Stimulated activated CD8-positive, alpha-beta memory T cell treated with anti-CD3 and anti-CD28 coated beads, Interleukin-7, amount 100 ng/mL, for 4 hours (primary cell): Measurements from ENCODE around the gene DCTN3.

Experiments
- DNase-seq, 2 donors: peaks; one replicate each; pipeline ENCODE4 v3.0.0-alpha.2; 2020; ENCODE audit warnings: low read depth in 2 of 2

Gene DCTN3

DNA sequence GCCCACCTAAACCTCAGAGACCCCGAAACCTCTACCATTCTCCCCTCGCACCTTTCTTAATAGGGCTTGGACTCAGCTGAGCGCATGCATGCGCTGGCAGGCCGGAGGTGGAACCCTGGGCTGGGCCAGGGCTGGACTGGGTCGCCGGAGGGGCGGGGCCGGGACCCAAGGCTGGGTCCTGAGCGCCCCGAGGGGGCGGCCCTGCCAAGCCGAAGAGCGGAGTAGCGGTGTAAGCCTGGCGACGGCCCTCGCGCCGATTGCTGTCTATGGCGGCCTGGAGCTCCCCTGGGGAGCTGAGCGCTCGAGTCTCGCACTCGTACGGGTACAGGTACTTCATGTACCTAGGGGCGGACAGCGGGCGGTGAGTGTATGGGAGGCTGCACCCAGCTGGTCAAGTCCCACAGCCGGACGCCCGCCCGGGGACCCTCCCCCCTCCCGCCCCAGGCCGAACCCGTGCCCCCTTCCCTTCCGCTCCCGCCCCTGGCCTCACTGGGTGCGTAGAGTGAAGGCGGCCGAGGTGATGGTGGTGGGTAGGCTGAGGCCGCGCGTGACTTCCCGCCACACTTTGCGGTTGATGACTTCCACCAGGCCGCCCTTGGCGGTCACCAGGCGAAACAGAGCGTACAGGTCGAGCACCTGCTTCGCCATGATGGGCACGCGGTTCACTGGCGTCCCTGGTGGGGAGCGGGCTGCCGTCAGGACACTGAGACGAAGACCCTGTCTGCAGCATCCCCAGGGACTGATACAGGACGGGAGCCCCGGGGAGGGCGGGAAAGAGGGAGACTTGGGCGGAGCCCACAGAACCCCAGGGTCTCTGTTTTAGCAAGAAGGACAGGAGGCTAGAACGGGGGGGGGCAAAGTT is 3.3 kb upstream of the DCTN3 start:
- DNase-seq = no peak

DNA sequence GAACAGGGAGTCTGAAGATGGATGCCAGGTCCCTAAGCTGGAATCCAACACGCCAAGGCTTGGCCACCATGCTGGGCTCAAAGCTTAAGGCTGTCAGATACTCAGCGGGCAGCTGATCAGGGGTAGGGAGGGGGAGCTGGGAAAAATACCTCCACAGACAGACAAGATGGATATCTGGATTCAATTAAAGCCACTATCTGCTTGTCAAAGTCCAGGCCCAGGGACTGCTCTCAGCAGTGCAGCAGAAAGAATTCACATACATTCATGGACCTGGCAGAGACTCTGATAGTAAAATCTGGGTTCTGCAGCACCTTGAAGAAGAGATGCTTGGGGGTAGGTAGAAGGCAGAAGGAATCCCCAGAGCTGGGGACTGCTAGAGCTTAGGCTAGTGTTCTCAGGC is 5.2 kb downstream of the DCTN3 start:
- no peak for DNase-seq

DNA sequence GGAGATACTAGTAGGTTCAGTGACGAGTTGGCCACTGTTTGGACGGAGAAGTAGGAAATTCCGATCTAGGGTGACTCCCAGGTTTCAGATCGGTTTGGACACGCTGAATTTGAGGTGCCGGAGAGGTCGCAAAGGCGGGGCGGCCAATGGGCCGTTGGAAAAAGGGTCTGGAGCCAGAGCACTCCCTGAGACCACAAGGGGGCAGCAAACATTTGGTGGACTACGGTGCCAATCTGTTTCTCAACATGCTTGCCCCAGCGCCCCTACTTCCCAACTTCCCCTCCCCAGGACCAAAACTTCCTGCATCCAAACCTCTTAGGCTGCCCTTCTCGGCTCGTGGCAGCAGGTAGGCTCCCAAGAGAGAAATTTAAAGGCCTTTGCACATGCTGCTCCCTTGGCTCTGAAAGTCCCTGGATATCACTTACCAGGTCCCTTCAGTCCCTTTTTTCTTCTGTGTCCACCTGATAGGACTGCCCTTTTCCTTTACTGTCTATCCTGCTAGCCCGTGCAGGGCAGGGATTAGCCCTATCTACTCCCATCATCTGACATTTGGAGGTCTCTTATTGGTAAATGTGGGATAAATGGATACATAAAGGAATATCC is 7.4 kb downstream of the DCTN3 start:
- peak in 1 of 2 donors; percentile 53 for DNase-seq

DNA sequence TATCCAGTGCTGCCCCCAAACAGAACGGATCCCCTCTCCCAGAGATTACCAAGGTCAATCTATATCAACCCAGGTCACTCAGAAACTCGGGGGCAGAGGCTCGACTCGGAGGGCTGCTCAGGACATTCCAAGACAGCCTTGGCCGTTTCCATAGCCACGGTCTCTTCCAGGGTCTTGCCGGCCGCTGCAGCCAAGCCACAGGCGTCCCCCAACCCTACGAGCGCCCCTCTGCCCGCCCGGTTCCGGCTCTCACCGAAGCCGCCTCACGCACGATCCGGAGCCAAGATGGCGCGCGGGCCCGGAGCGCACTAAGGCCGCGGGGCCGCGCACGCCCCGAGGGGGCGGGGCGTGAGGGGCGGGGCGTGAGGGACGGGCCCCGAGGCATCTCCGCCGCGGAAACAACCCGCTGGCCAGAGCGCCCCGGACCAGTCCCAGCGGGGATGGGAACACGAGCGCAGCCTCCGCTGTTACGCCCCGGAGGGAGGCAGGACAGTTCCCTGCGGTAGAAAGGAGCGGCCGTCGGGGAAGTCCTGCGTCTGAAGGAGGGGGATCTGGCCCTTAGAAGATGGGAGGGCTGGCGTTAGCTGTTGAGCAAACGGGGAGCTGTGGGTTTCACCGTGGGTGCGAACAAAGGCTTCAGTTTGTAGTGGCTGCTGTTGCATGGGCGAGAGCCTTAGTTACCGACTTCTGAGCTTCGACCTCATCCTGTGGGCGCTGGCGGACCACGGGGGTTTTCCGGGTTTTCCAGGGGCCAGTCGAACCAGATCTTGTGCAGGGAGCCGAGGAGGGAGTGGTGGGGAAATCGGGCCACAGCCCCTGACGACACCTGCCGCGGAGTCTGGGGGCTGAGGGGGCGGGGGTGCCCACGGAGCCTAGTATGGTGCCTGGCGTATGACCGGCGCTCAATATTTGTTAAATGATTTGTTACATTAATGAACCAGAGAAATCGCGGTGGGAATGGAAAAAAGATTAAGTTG is 8.2 kb downstream of the DCTN3 start, which contains the start of gene RPP25L:
RPP25L (minus strand) TSS at position 287 of the 977 bp plus-strand sequence. CDS start 801 bp downstream, outside the sequence.
- DNase-seq = peak; percentile 55 to 80

DNA sequence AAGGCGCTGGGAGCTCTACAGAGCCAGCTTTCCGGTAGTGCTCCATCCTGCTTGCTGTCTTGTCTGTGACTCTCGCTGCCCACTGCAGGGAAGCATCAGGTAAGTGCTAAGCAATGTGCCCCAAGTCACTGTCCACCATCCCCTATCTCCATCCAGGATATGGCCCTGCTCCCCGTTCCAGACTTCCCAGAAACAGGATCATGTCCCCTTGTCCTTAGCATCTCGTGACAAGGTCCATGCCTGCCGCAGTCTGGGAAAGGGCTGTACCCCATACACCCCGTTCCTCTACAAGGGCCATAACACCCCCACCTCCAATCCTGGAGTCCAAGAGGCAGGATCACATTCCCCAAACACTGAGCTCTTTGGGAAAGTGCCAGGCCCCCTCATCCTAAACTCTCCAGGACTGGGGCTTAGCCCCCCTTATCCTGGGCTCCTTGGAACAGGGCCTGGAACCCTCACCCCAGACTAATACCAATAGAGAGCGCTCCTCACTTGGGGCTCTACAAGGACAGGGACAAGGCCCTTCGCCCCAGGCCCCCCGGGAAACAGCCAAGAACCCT is 9.0 kb downstream of the DCTN3 start:
- DNase-seq = no peak

DNA sequence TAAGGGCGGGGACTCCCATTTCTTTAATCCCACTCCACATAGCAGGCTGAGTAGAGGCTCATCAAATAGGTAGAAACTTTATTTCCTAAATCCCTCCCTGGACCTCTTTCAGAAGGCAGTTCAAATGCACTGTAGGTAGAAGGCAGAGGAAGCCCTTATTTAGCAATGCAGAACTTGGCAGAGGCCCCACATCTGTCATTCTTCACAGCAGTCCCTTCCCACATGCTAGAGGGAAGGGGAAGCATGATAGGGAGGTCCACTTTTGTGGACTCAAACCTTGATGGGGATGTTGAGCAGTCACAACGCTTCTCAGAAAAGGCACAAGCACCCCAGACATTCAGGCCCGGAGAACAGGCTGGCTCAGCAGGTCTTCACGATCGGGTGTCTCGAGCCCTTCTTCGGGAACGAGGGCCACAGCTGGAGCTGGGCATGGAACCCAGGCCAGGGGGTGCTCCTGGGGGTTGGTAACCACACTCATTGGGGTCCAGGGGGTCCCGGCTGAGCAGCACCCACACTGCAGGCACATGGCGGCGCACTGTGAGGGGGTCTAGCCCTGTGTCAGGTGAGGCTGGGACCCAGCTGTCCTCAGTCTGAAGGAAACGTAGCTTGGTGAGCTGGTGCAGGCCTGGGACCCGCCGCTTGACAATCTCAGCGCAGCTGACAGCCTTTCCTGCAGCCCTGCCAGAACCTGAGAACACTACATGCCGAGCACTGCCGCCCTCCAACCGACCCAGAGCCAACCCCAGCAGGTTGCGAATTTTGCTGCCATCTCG is 9.7 kb downstream of the DCTN3 start:
- DNase-seq = no peak

DNA sequence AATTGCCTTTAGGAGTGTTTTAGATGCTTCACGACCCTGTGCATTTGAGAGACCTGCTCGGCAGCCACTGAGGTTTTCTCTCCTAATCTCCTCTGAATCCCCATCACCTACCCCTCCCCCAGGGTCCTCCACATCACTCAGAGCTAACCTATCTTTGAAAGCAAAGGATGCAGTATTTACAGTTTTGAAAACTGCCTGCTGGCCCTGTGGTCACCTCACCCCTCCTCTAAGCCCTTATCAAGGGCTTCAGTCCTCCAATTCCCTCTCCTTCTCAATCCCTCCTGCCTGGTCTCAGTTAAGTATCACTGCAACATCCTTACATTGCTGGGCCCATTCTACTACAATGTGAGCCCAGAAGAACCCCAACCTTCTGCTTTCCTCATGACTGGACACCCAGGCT is 13.0 kb downstream of the DCTN3 start:
- no peak for DNase-seq

DNA sequence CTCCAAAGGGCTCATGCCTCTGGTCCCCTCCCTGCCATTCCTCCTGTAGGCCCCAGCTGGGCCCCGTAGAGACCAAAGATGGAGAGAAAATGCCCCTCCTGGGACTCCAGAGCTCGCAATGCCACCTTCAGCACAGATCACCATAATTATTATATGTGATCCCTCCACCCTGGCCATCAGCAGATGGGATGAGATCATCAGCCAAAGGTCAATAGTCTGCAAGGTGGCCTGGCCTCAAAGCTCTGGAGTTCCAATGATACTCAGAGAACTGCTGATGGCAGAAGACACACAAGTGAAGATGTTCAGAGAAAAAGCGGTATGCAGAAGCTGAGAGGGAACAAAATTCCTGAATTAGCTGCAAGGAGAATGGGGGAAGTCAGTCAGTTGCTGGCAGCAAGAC is 13.4 kb downstream of the DCTN3 start:
- no peak for DNase-seq

DNA sequence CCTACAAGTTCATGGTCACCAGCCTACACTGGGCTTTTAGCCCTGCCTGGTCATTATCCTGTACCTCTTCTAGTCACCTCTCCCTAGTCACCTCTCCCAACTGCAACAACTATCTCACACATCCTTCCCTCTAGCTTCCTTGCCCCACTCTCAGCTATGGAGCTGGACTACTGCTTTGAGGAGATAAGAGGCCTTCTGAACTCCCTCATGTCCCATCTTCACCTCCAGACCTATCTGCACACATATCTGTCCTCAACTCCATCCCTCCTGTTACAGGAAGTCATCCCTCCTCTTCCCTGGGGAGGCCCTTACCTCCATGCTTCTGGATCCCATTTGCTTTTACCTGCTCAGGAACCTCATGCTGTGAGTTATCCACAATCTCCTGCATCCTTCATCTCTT is 14.1 kb downstream of the DCTN3 start:
- no peak for DNase-seq

DNA sequence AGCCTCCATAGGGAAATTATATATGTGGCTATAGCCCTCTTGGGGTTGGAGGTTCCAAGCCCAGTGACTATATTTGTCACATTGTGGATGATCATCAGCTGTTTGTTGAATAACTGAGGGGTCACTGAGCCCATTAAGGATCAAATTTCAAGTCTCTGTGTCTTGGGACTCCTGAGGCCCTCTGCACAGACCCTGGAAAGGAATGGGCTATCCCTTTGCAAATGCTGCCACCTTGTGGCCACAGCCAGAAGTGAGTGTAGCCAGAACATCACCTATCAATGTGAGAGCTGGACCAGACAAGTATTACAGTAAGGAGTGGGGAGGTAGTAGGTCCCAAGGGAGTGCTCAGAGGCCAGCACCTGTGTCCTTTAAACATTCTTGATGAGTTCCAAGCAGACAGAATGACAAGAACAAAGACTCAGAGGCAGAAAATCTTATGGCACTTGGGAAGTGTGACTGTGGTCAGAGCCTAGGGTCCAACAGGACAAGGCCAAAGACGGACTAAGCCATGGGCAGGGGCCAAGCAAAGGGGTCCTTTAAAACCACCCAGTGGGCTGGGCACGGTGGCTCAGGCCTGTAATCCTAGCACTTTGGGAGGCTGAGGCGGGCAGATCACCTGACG is 16.6 kb downstream of the DCTN3 start:
- peak; percentile 61 to 72 for DNase-seq

DNA sequence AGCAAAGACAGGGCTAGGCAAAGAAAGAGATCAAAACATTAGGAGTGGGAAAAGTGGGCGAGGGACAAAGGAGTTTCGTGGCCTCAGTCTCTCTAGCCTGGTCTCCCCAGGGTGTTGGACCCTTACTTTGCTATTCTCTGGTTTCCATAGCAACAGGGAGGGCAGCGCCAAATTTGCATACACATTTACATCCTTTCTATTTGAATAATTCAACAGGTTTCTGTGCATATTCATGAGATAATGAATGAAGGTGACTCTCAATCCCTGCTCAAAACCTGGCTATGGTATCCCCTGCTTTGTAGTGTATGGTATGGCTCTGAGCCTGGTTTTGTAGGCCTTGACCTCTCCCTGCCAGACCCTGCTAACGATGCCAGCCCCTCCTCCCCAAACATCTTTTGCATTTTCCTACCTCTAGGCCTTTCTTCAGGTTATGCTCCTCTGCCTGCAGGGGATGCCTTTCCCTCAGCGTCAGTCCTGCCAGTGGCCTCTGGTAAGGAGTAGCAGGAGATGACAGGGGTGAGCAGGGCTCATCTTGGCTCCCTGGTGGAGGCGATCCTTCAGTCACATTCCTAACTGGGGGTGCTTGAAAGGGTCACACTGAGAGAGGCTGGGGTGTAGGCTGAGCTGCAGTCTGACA is 18.2 kb downstream of the DCTN3 start:
- DNase-seq = no peak

DNA sequence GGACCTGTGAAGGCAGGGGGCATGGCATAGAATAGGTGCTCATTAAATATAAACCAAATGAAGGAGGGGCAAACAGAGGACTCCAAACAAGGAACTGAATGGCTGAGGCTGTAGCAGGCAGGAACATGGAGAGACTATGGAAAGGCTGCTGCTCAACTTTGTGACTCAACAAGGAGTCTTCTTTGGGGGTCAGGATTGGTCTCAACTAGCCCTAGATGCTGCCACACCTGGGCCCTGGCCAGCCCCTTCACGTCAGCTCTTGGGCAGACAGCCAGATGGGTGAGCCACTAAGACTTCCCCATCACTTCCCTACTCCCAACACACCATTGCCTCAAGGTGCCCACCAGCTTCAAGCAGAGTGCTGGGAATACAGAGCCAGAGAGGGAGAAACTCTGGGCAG is 19.4 kb downstream of the DCTN3 start:
- no peak for DNase-seq

DNA sequence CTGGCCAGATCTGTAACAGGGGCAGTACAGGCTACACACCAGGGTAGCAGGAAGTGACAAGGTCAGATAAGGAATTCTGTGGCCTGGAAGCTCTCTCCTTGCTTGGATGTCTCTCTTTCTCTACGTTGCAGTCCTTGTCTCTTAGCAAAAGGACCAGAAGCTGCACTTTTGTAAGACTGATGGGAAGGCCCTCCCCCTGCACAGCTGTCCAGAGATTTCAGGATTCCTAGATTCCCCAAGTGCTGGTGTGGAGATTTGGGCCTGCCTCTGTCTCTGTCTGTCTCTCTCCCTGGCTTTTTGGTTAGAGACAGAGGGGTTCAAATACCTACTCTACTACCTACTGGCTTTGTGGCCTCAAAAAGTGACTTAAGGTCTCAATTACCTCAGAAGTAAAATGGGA is 20.7 kb downstream of the DCTN3 start:
- no peak for DNase-seq

DNA sequence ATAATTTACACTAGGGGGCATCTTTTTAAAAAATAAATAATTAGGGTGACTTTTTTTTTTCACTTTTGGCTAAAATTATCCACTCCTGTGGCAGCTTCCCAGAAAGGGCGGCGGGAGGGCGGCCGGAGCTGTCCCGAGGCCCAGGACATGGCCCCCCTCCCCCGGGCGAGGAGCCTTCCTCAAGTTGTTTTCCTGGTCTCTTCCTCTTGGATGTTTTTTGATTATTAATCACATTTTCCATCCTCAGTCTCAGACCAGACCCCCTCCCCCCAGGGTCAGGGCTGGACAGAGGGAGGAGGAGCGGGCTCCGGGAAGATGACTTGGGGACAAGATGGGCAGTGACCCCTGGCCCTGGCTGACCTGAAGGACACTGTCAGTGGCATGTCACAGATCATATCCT is 26.1 kb downstream of the DCTN3 start:
- no peak for DNase-seq

DNA sequence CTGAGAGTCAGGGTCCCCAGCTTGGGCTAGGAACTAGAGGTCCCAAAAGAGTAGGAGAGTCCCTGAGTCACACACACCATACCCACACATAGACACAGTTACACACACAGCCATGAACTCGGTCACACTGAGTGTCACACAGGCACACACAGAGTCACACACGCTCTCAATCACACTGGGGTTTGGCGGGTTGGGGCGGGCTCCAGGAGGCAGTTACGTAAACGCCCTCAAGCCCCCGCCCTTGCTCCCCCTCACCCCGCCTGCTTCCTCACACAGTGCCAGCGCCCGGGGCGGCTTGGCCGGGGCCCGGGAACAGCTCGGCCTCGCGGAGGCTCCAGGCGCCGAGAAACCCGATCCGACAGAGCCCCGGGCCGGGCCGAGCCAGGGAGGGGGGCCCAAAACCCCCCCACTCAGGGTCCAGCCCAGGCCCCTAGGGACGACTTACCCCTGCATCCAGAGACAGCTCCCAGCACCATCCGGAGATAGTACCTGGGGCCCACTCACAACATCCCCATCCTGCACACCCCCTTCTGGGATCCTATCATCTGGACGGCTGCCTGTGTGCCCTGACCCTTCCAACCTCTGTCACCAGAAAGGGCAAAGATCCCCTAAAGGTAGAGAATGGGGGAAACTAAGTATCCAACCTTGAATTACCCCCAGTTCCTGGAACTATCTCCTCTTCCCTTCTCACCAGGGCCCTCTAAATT is 27.2 kb downstream of the DCTN3 start:
- no peak for DNase-seq

DNA sequence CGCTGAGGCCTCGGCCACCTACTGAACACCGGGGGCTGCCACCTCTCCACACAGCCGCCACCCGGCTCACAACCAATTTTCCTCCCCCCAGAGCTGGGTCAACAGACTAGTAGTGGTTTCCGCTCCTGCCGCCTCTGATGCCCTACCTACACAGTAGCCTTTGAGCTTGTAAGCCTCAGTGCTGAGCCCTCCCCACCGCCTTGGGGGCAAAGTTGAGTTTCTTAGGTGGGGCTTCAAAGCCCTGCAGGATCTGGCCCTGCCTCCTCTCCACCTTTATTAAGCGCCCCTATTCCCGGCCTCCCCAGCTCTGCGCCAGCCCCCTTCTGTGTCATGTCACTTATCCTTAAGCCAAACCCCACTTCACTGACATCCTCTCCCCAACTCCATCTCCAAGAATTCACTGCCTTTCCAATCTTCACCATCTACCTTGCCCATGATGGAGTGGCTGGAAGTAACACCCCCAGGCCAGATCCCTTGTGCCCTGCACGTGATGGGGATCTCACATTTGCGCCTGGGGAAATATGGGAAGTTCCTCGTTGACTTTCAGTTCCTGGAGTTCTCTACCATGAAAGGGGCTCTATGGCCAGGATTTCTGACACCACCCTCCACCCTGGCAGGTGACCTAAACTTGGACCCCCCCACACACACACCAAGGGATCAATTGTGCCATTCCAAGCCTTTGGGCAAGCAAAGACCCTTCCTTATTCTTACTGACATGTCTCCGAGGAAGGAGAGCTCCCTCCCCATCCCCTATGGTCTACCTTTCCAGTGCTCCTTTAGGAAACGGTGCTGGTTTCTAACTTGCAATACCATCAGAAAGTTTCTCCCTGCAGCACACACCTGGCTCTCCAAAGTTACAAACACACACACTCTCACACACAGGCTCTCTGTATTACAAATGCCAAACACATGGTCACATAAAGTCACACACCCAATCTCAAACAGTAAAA is 28.1 kb downstream of the DCTN3 start:
- DNase-seq = no peak

DNA sequence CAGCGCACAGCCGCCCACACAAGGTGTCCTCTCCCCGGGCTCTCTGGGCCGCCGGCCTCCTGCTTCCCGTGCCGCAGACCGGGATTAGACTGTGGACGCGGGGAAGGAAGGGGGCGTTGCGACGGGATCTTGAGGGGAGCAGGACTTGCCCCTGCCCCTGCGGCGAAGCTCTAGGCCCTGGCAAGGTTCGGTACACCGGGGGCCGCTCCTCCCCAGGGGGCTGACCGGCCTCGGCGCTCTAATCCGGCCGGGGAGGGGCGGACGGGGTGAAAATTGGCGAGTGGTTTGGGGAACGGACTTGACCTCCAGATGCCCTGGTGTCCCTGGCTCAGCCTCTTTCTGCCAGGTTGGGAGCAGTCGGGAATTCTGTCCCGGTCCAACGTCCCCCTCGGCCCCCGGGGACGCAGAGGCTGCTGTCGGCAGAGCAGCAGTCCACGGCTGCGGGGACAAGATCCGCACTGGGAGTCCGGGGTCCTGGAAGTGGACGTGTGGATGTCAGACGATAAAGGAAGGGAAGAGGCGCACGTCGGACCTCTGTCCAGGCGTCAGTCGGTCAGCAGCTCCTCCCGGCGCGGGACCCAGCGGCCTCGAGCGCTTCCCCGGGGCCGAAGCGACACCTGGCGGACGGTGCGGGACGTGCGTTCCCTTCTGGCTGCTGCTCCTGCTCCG is 28.9 kb downstream of the DCTN3 start:
- DNase-seq = peak; percentile 29 to 68
